Type B pancreatic cell (in vitro differentiated cells): ENCODE results near the gene ASXL2. TPM values are rescaled to one million over a fixed set of nuclear protein-coding genes. Genes with fewer than 3 reads are reported as not detected.

Experiments used
- DNase-seq: peaks from one replicate; pipeline ENCODE4 v3.0.0; 2021; ENCODE audit warnings: mixed read lengths; ENCODE audit not compliant: unreplicated experiment; ENCODE audit errors: extremely low spot score
- H3K27ac Mint-ChIP-seq: 2 replicates; pipeline ENCODE4 v1.8.0; 2021; ENCODE audit warnings: mild to moderate bottlenecking, mixed read lengths
- H3K27me3 Mint-ChIP-seq: 2 replicates; pipeline ENCODE4 v1.8.0; 2021; ENCODE audit warnings: mixed read lengths
- H3K36me3 Mint-ChIP-seq: 2 replicates; pipeline ENCODE4 v1.8.0; 2021; ENCODE audit warnings: mixed read lengths
- H3K4me1 Mint-ChIP-seq: one replicate; pipeline ENCODE4 v1.8.0; 2021; ENCODE audit warnings: mixed read lengths; ENCODE audit not compliant: unreplicated experiment
- H3K4me3 Mint-ChIP-seq: 2 replicates; pipeline ENCODE4 v1.8.0; 2021; ENCODE audit warnings: mild to moderate bottlenecking, mixed read lengths
- H3K9me3 Mint-ChIP-seq: 2 replicates; pipeline ENCODE4 v1.8.0; 2021; ENCODE audit warnings: mixed read lengths
- CTCF ChIP-seq: fragments of 200-600 bp; sonication (generic); conservative IDR thresholded peaks from 2 replicates; pipeline ENCODE4 v1.5.0; 2021; ENCODE audit warnings: antibody characterized with exemption, mild to moderate bottlenecking
- total RNA-seq: library from RNA; stranded (reverse); gene quantifications from 2 replicates; pipeline ENCODE4 v1.2.1, GENCODE V29; 2021; ENCODE audit warnings: low replicate concordance

ASXL2 gene
- total RNA-seq, 1 donor from 2014 or later: 29.2 TPM

- Mint-ChIP-seq H3K4me1 (peaks cover 12% of the 10 kb centered on the region), H3K27ac (no peak overlapping the region), H3K27me3 (no peaks in the 10 kb centered on the region), H3K4me3 (no peak overlapping the region), H3K9me3 (peaks cover 4% of the 10 kb centered on the region), H3K36me3 (no peaks in the 10 kb centered on the region)
- TF ChIP-seq CTCF: no peak
- no peak for DNase-seq
These were observed 53.0 kb downstream of the ASXL2 start for GRCh38 chr2:25825238-25825637.

GRCh38 chr2:25824718-25825117, 53.6 kb downstream of the ASXL2 start:
- Mint-ChIP-seq H3K27ac (no peak overlapping the region), H3K27me3 (no peaks in the 10 kb centered on the region), H3K36me3 (no peaks in the 10 kb centered on the region), H3K4me3 (no peak overlapping the region), H3K9me3 (no peaks in the 10 kb centered on the region), H3K4me1 (peaks cover 9% of the 10 kb centered on the region)
- no peak for DNase-seq
- no peak for TF ChIP-seq CTCF

- DNase-seq: no peak
- no peak overlapping the region for H3K27ac Mint-ChIP-seq
- TF ChIP-seq CTCF: no peak
- H3K36me3 Mint-ChIP-seq: peaks cover 4% of the 10 kb centered on the region
- H3K4me3 Mint-ChIP-seq: no peak overlapping the region
- H3K27me3 Mint-ChIP-seq: no peaks in the 10 kb centered on the region
- no peaks in the 10 kb centered on the region for H3K9me3 Mint-ChIP-seq
- peaks cover 7% of the 10 kb centered on the region for H3K4me1 Mint-ChIP-seq
These were observed 54.1 kb downstream of the ASXL2 start for GRCh38 chr2:25824216-25824615.

GRCh38 chr2:25822190-25823117, 55.8 kb downstream of the ASXL2 start:
- DNase-seq: no peak

More at GRCh38 chr2:25822190-25823117, 55.8 kb downstream of the ASXL2 start:
- Mint-ChIP-seq H3K4me1 (peaks cover 4% of the 10 kb centered on the region), H3K9me3 (no peaks in the 10 kb centered on the region), H3K4me3 (no peak overlapping the region), H3K36me3 (peaks cover 4% of the 10 kb centered on the region), H3K27me3 (no peaks in the 10 kb centered on the region), H3K27ac (peak overlapping the region; percentile 26)
- TF ChIP-seq CTCF: no peak
